Activated CD8-positive, alpha-beta memory T cell treated with anti-CD3 and anti-CD28 coated beads for 36 hours (primary cell): Measurements from ENCODE around the gene DHX29. TPM values are rescaled to one million over a fixed set of nuclear protein-coding genes. Genes with fewer than 3 reads are reported as not detected.

Experiments
- CTCF ChIA-PET: fragments of 350-600 bp; sonication (Branson Sonifier 250); formaldehyde crosslinking; loops from one replicate; lab custom pipeline; 2021; ENCODE audit warnings: antibody characterized with exemption; lab: Charles Lee
- POLR2A ChIA-PET: fragments of 350-600 bp; sonication (Branson Sonifier 250); formaldehyde crosslinking; loops from one replicate; lab custom pipeline; 2021; ENCODE audit warnings: antibody characterized with exemption; lab: Charles Lee
- total RNA-seq, 2 experiments: library from RNA; stranded (reverse); gene quantifications; one replicate each; pipeline ENCODE4 v1.2.3, GENCODE V29; 2021

Gene DHX29
- total RNA-seq, 2 experiments from 2014 or later = 18.7 to 19.6 TPM

DNA sequence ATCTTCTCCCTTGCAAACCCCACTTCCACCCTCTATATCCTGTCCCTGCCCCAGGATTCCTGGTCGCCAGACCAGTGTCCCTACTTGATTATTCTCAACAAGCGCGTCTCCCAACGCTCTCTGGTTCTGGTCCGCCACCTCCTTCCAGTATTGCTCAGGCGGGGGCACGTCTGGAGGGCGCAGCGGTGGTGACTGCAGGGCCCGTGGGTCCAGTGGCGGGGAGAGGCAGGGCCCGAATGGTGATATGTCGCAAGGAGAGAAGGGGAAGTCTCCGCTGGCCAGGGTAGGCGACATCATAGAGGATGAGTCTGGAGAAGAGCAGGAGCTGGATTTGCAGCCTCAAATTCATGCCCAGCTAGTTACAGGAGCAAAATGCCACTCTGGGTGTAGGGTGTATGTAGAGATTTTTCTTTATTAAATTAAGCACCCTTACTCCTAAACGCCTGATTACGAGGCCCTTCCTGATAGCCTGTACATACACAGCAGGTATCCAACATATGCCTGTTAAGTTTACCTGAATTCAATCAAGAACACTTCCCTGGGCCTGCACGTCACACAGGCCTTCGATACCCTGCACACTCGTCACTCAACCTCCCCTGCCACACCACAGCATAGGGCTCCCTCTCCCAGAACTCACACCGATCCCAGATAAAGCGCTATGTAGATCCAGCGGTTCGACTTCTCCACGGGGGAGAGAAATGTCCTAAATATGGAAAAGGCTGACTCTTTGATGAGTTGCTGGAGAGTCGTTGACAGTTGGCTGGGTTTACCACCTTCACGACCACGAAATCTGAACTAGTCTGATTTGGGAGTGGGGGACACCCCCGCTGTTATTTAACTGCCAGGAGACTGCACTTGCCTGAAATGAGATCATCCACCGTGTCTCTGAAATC is 85.2 kb downstream of the DHX29 start:
- POLR2A ChIA-PET = no interaction called here
- CTCF ChIA-PET = interaction anchor here (1.0 kb wide), 1 partner anchor 46 kb away, joined by 3 read pairs; no protein-coding TSS in a partner anchor

DNA sequence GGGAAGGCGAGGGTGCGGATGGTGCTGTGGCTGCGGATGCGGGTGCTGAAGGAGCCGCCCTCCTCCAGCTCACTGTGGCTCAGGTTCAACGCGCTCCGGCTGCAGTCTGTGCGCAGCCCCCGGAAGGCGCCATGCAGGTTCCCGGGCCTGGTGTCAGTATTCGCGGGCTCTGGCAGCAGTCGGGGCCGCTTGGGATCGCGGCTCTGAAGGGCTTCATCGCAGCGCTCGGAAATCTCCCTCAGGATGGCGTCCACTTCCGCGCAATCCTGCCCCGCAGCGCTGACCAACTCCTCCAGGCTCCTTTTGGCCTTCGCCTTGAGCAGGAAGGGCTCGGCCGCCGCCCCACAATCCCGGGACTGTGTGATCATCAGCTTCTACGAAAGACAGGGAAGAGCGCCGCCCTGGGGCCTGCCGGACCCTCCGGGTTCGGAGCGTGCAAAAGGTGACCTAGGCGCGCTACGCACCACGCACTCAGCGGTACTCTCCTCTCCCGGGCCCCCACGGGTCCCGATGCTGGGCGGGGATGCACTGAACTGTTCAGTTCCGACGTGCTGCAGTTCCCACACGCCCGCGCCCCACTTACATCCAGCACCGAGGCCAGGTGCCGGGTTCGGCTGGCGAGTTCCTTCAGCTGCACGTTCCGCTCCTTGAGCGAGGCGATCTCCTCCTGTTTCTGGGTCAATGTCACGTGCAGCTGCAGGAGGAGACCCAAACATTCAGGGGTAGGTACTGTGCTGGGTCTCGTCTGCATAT is 86.9 kb downstream of the DHX29 start:
- POLR2A ChIA-PET = no interaction called here
- CTCF ChIA-PET = no interaction called here

DNA sequence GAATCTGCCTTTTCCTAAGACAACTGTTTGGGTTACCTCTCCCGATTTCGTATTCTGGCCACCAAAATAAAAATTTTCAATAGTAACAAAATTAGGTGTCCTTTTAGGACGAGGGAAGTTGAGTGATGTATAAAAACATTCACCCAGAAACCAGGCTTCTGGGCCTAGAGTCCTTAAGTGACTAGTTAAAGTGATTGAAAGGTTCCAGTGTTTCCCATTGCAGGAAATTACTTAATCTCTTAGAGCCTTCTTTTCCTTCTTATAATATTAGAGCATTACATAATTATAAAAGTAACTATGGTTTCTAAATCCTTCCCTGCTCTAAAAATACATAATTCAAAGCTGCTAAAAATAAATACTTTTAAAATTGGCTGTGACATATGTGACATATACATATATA is 87.7 kb downstream of the DHX29 start:
- ChIA-PET CTCF (no interaction called here), POLR2A (no interaction called here)

DNA sequence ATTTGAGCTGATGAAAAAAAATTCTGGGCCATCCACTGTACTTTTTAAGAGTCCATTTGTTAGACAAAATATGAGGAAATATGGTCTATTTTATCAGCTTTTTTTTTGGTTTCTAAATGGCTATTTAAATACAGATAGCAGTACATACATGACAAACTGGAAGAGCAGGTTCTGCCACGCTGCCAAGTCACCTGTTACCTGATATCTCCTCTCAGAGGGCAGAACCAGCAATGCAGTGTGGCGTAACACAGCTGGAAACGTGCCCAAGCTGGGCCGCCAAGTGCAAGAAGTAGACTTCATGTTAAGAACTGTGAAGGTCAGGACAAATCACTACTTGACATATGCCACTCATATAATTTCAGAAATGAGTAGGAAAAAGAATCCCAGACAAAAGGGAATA is 88.5 kb downstream of the DHX29 start:
- CTCF ChIA-PET = no interaction called here
- POLR2A ChIA-PET = interaction anchor here (0.5 kb wide), 1 partner anchor 89 kb away, joined by 3 read pairs; the partner anchor contains the start of gene MTREX

DNA sequence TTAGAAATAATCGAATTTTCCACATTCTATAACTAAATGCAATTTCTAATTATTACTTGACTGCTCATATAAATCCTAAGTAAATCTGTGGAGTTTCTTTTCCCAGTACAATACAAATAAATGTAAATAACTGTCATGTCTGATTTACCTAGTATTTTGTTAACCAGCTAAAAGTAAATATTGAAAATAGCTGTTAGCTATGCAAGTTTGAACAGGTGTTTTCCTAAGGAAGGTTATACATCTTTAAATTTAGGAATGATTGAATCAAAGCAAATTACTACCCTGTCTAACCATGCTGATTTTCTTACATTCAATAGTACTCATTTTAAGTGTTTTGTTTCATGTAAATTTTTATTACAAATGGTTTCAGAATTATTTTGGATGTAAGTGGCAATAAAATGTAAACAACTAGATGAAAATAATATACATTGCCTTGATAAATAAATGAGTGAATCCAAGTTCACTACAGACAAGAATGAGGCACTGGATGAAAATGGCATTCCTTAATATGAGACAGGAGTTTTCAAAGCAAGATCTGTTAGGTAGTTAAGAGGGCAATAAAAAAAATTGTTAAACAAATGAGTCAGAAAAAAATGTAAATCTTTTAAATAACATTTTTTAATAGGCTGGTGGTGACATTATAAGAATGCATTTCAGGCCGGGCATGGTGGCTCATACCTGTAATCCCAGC is 96.2 kb downstream of the DHX29 start:
- ChIA-PET POLR2A (interaction anchor here (0.7 kb wide), 1 partner anchor 73 kb away, joined by 4 read pairs; no protein-coding TSS in a partner anchor), CTCF (no interaction called here)

Other genes starting within 250 kb of the DHX29 start
- gene GZMA, start 205.0 kb downstream of the DHX29 start, total RNA-seq = 10 to 100 TPM; 18.3 TPM
- not detected for gene GPX8, start 147.5 kb downstream of the DHX29 start, total RNA-seq
- under 1 TPM; 0.08 to 0.21 TPM for gene CDC20B, start 134.5 kb downstream of the DHX29 start, total RNA-seq
- under 1 TPM; 0.08 to 0.11 TPM for gene MCIDAS, start 80.4 kb downstream of the DHX29 start, total RNA-seq
- under 1 TPM; 0.13 to 0.19 TPM for gene CCNO, start 74.1 kb downstream of the DHX29 start, total RNA-seq
- 100 to 1,000 TPM; 108 to 118 TPM for gene MTREX, start 295 bp upstream of the DHX29 start, total RNA-seq
- 10 to 100 TPM; 17.4 to 18.3 TPM for gene PLPP1, start 227.3 kb upstream of the DHX29 start, total RNA-seq